ENCODE data around the gene LENEP. TPM values are rescaled to one million over a fixed set of nuclear protein-coding genes. Genes with fewer than 3 reads are reported as not detected.
A peak's percentile ranks its signal among the peaks of the same experiment; 100 is the strongest.

The LENEP gene
- total RNA-seq, 2 donors from 2014 or later, result not detected

DNA sequence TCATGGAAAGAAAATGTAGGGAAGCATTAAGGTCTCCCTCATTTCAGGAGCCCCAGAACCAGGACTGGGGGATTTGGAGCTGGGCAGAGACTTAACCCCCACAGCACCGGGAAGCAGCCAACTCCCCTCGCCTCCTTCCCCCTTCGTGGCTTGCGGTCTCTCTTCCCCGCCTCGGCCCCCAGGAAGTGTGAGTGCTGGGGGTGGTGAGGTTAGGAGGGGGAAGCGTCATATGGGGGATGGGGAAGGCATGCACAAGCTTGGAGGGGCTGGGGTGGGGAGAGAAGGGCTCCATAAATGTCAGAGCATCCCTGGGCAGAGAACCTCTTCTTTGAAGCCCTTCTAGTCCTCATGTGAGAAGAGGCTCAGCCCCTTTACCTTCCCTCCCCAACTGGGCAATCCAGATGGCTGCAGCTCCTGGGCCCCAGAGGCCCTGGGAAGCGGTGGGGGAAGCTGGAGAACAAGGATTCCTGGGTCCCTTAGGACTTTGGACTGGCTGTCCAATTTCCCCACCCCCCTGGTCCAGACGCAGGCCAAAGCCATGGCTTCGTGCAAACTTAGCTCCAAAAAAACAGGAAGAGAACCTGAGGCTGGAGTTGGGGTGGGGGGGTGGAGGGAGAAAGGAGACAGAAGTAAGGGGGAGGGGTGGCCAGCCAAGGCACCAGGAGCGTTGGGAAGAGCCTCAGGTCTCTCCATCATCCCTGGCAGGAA is 17.0 kb downstream of the LENEP start:
- Histone ChIP-seq H3K4me1 (replicated peaks) (peaks cover 49% of the 10 kb centered on the region), H3K4me3 (peak overlapping the region in 1 of 2 donors; percentile 51), H3K36me3 (peaks cover 7 to 12% of the 10 kb centered on the region in 2 donors), H3K27me3 (replicated peaks; ENCODE audit: insufficient read depth) (no peaks in the 10 kb centered on the region), H3K9me3 (no peaks in the 10 kb centered on the region), H3K27ac (peak overlapping the region; percentile 100)
- no peak for DNase-seq (ENCODE audit: low spot score)
- 50% methylated on average over 11 of the region's 11 CpGs for WGBS
- TF ChIP-seq POLR2AphosphoS5 (IDR thresholded peaks at IDR 0.05), result no peak
- TF ChIP-seq, protein P1, sequence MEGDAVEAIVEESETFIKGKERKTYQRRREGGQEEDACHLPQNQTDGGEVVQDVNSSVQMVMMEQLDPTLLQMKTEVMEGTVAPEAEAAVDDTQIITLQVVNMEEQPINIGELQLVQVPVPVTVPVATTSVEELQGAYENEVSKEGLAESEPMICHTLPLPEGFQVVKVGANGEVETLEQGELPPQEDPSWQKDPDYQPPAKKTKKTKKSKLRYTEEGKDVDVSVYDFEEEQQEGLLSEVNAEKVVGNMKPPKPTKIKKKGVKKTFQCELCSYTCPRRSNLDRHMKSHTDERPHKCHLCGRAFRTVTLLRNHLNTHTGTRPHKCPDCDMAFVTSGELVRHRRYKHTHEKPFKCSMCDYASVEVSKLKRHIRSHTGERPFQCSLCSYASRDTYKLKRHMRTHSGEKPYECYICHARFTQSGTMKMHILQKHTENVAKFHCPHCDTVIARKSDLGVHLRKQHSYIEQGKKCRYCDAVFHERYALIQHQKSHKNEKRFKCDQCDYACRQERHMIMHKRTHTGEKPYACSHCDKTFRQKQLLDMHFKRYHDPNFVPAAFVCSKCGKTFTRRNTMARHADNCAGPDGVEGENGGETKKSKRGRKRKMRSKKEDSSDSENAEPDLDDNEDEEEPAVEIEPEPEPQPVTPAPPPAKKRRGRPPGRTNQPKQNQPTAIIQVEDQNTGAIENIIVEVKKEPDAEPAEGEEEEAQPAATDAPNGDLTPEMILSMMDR (IDR thresholded peaks at IDR 0.05), result no peak
- intact Hi-C loops (cut with DNase I), result no loop called here

DNA sequence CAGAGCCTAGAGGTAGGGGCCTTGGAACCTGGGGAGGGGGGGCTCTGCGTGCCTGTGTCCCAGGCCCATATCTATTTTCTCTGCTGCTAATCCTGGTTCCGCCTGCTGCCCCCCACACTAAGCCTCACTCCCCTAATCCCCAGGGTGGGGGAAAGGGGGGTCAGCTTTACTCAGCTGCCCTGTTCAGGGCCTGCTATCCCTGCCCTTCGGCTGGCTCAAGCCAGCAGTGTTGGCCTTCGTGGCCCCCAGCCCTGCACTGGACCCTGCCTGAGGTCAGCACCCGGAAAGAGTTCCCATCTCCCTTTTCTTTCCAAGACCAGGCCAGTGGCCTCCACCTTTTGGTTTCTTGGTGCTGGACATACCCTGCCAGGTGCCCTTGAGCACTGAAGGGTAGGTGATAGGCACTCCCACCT is 17.6 kb downstream of the LENEP start:
- Histone ChIP-seq H3K9me3 (no peaks in the 10 kb centered on the region), H3K36me3 (peaks cover 7 to 14% of the 10 kb centered on the region in 2 donors), H3K4me3 (no peak overlapping the region), H3K27ac (peak overlapping the region; percentile 100), H3K27me3 (replicated peaks; ENCODE audit: insufficient read depth) (no peaks in the 10 kb centered on the region), H3K4me1 (replicated peaks) (peaks cover 45% of the 10 kb centered on the region)
- WGBS, result 71% methylated on average over 5 of the region's 5 CpGs
- TF ChIP-seq, protein P1 (IDR thresholded peaks at IDR 0.05), result no peak
- intact Hi-C loops (cut with DNase I), result no loop called here
- DNase-seq (ENCODE audit: low spot score), result no peak

DNA sequence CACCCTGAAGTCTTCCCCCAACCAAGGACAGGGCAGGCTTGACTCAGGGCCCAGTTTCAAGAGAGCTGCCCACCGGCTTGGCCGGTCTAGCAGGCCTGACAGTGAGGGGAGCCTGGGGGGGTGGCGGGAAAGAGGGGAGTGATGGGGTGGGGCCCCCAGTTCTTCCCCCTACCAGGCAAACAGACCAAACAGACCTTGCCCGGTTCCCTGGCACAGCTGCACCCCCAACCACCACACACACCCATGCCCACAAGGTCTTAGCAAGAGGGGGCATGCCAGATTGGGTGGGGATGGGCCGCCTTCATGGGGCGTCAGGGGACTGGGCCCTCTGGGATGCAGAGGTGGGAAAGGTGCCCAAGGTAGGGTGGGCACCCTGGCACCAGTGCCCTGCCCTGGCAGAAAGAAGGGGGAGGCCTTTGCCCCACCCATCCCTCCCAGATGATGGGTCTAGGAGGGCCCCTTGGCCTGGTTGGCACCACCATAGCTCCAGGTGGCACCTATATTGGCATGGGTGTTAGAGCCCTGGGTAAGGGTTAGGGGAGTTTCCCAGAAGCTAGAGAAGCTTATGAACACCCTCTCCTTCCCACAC is 18.1 kb downstream of the LENEP start:
- Histone ChIP-seq H3K27me3 (replicated peaks; ENCODE audit: insufficient read depth) (no peaks in the 10 kb centered on the region), H3K9me3 (no peaks in the 10 kb centered on the region), H3K27ac (peak overlapping the region; percentile 100), H3K36me3 (peaks cover 7 to 14% of the 10 kb centered on the region in 2 donors), H3K4me3 (no peak overlapping the region), H3K4me1 (replicated peaks) (peaks cover 40% of the 10 kb centered on the region)
- DNase-seq (ENCODE audit: low spot score), result peak; percentile 39
- intact Hi-C loops (cut with DNase I), result no loop called here
- WGBS, result 59% methylated on average over 6 of the region's 6 CpGs
- TF ChIP-seq, protein P1 (IDR thresholded peaks at IDR 0.05), result no peak
- no peak for TF ChIP-seq POLR2AphosphoS5 (IDR thresholded peaks at IDR 0.05)

DNA sequence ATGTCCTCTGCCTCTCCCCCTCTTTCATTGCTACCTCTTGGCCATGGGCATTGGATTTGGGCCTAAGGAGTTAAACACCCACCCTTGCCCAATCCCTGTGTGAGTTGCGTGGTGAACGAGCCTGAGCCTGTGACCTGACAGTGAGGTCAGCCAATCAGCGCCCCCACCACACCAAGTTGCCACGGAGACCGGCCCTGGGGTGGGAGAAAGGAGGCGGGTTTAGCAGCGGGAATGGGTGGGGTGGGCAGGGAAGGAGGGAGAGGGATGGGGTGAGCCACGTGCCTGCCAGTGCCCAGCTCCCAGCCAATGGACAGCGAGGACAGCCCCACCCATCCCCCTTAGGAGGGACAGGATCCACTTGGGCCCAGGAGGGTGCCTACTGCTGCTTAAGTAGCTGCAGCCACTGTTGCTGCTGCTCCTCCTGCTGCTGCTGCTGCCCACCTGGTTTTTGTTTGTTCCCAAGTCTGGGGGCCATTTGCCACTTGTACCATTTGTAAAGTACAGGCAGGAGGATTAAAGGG is 18.7 kb downstream of the LENEP start:
- Histone ChIP-seq H3K4me3 (no peak overlapping the region), H3K27me3 (replicated peaks; ENCODE audit: insufficient read depth) (no peaks in the 10 kb centered on the region), H3K4me1 (replicated peaks) (peaks cover 40% of the 10 kb centered on the region), H3K27ac (peak overlapping the region; percentile 100), H3K36me3 (peaks cover 7 to 14% of the 10 kb centered on the region in 2 donors), H3K9me3 (no peaks in the 10 kb centered on the region)
- 9% methylated on average over 9 of the region's 9 CpGs for WGBS
- peak; percentile 73 for DNase-seq (ENCODE audit: low spot score)
- TF ChIP-seq POLR2A (IDR thresholded peaks at IDR 0.05) (peak; percentile 41), POLR2AphosphoS5 (IDR thresholded peaks at IDR 0.05) (peak; percentile 38)
- TF ChIP-seq, protein P1 (IDR thresholded peaks at IDR 0.05), result no peak
- intact Hi-C loops (cut with DNase I), result no loop called here
